OCI-M2 (cell line): Measurements from ENCODE around the gene FBXW8.
"Not testable (repeated sequence)": the region's sequence is repeated elsewhere in the genome, so short reads cannot be mapped to it uniquely, and the experiment has no call there.

Experiments
- DNase-seq: peaks from one replicate; lab custom pipeline; 2025; ENCODE audit not compliant: unreplicated experiment; lab: John Stamatoyannopoulos, UW

Gene FBXW8

DNA sequence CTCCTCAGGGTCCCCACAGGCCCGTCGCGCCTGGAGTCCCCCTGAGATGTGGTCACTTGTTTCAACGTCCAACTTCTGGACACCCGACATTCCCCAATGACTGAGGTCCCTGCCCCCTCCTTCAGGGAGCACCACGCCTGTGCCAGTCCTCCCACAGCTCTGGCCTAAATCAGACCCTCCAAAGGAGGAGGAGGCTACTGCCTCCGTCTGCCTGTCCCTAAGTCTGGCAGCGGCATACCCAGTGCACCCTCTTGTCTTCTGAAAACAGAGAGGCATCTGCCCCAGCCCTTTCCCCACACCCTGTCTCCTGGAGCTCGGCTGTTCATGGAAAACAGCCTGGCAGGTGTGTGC lies 142.3 kb downstream of the FBXW8 start:
- DNase-seq = no peak

DNA sequence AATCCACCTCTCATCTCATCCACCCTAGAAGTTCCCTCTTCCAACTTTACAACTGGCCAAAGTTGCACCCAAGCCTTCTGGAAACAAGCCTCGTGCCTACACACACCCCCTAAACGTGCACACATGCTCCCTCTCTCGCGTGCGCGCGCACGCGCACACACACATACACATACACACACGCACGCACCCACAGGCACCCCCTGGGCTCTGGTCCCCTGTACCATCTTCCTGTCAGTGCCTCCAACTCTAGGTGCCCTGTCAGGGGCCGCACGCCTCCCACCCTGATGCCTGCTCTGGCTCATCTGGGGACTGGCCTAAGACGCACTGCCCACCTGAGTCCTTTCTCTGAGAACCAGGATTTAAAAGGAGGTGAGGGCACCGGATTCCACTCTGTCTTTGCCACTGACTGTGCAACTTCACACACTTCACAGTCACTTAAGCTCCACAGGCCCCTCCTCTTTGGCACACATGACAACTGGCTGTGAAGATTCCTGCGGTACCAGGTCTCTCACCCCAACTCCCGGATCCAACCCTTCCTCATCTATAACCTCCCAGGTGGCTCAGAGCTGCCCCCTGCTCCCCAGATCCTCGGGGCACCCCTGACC lies 142.9 kb downstream of the FBXW8 start:
- DNase-seq = no peak

DNA sequence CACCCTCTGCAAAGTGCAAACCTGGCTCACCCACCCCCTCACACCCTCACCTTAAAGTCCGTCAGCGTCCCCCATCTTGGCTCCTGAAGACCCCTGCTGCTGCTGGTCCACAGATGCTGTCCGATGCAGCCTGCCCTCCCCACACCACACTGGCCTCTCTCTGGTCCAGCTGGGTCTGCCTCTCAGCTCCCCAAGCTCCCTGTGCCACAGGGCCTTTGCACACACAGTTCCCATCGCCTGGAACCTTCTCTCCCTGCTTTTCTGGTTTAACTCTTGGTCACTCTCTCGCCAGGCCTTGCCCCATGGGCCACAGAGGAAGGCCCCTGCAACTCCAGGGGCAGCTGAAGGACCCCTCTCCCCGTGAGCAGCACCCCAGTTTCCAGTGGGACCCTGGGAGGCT lies 143.5 kb downstream of the FBXW8 start:
- no peak for DNase-seq

DNA sequence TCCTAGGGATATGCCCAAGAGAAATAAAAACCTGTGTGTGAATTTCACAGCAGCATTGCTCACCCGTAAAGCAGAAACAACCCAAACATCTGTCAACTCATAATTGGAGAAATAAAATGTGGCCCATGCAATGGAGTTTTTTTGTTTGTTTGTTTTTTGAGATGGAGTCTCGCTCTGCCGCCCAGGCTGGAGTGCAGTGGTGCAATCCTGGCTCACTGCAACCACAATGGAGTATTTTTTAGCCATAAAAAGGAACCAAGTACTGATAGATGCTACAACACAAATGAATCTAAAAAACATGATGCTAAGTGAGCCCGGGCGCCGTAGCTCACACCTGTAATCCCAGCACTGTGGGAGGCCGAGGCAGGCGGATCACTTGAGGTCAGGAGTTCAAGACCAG lies 146.9 kb downstream of the FBXW8 start:
- not testable (repeated sequence) for DNase-seq

DNA sequence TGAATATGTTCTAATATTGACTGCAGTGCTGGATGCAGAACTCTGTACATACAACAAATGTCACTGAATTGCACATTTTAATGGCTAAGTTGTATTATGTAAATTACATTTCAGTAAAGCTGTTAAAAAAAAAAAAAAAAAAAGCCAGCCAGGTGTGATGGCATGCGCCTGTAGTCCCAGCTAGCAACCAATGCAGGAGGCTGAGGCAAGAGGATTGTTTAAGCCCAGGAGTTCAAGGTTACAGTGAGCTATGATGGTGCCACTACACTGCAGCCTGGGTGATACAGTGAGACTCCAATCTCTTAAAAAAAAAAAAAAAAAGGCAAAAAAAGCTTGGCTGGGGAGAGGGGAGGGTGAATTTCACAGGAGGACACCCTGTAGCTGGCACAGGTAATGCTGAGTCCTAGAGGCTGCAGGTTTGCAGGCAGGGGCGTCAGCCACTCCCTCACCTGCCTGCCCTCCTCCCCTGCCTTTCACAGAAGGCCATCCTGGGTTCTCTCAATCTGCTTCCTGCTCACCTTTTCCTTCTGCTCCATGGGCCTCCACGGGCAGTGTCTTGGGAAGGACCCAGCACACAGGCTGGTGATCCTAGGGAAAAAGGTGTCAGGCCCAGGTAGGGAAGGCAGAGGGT lies 147.8 kb downstream of the FBXW8 start:
- DNase-seq = no peak

DNA sequence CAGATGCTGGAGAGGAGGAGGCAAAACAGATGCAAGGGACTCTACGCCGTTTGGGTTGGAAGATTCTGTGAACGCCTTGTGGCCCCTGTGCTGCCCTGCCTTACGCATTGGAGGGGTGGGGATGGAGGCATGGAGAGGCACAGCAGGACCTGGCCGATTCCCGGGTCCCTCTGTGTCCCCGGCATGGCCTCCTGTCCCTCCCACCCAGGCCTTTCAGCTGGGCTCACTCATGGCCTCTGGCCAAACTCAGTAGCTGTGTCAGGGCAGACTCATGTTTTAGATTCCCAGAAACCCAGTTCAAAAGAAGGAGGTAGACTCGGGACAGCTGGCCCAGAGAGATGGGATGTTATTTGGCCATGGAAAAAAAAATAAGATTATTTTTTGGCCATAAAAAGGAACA lies 148.4 kb downstream of the FBXW8 start:
- DNase-seq = no peak

DNA sequence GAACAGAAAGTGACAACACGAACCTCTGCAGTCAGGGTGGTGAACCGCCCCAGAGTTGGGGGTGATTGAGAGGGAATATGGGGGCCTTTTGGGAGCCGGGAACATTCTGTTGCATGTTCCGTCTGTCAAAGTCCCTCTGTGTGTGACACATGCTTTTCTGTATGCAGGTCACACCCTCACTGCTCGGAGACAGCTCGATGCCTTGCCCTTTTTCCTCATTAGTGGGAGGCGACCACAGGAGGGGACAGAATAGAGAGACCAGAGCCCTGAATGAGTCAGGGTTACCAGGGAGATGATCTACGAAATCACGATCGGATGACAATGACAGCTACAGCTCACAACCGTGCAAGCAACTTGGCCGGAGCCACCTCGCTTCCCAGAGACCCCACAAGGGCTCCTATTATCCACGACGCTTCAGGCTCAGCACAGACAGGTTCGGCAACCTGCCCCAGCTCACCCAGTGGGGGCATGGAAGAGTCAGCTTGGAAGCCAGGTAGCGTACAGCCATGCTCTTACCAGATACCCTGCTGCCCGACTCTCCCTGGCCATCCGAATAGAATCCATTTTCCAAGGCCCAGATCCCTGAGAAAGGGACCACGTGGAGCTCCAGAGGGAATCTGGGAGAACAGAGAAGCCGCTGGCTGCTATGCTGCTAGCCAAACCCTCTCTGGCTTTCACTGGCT lies 149.6 kb downstream of the FBXW8 start:
- DNase-seq = no peak

DNA sequence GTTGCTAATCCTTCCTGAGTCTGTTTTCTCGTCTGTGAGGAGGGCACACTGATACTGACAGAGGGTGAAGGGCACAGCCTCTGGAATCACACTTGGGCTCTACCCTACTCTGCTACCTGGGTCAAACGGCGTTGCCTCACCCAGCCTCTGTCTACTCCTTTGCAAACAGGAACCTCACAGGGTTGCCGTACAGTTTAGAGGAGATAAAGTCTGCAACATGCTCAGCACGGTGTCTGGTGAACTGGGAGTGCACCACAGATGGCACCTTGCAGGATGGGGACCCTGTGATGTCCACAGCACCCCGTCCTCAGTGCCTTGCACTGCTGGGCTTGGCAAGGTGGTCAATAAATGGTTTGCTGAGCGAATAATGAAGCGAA lies 150.2 kb downstream of the FBXW8 start:
- no peak for DNase-seq

DNA sequence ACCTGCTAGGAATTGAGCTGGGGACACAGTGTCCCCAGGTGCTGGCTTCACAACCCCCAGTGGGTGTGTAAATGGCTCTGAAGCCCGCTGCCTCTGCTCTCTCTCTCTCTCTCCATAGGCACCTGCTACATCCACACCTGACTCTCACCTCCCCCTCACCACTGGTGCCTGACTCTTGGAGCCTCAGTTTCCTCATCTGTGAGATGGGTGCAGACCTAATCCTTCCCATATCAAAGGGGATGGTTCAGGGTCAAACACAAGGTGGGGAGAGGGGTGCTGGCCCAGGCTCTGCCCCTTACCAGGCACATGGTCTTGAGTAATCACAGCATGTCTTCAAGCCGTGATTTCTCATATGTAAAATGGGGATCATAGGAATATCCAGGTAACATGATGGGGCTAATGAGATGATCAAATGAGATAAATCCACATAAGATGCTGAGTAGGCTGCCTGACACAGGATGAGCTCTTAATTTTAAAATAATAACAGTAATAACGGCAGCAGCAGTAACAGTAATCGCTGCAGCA lies 150.9 kb downstream of the FBXW8 start:
- DNase-seq = no peak

DNA sequence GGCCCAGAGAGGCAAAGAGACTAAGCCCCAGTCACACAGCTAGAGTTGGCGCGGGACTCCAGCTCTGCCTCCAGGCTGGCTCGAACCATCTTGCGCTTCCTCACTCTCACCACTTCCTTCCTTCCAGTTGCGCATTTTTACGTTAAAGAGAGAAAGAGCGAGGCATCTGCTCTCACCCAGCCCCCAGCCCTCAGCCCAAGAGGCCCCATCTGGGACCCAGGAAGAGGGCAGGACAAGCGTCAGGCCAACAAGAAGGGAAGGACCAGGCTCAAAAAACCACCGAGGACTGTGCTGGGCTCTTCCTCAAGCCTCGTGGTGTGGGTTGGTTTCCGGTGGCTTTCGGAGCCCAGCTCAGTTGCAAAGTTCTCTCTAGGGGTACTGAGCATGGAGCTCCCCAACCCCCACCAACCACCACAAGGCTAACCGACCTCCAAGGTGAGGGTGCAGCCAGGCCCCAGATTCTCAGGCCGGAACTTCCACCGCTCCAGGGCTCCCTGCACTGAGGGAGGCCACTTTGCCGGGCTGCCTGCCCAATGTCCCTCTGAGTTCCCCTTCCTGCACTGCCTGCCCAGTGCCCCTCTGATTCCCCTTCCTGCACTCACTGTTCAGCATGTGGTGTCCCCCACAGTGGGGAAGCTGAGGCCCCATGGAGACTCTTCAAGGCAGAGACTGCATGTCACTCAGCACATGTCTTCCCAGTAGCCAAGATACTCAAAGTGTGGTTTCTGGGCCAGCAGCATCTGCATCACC lies 152.6 kb downstream of the FBXW8 start:
- no peak for DNase-seq

DNA sequence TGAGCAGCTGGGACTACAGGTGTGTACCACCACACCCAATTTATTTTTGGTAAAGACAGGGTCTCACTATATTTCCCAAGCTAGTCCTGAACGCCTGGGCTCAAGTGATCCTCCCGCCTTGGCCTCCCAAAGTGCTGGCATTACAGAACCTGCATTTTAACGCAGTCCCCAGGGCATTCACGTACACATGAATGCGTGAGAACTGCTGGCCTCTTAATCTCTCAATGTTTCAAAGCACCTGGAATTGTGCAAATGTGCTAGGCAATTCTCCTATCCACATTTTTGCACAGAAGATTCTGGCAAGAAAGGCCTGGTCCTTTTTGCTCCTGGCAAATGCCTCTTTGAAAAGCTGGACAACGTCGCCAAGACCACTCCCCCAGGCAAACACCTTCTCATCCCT lies 153.3 kb downstream of the FBXW8 start:
- no peak for DNase-seq

DNA sequence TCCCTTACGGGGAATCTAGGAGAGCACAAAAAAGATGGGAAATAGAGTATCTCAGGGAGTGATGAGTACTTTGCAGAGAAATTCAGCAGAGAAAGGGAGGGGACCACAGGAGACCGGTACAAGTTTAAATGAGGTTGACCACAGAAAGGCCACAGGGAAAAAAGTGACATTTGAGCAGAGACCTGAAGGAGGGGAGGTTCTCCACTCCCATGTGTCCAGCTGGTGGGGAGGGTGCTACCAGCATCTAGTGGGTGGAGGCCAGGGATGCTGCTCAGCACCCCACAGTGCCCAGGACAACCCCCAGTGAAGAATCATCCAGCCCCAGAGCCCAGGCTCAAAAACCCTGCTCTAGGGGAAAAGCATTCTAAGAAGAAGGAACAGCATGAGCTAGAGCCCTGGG lies 153.8 kb downstream of the FBXW8 start:
- no peak for DNase-seq

DNA sequence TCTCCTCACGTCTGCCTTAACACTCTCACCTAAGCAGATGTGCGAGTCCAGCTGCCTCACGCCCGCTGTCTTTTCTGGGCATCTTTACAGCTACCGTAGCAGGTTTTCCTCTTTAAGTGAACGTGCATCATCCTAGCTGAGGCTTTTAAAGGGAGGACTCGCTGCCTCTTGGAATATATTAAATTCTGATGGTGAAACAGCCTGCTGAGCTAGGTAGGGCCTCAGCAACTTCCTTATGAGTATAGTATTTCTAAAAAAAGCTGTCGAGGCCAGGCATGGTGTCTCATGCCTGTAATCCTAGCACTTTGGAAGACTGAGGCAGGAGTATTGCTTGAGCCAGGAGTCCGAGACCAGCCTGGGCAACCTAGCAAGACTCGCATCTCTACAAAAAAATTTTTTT lies 156.3 kb downstream of the FBXW8 start:
- DNase-seq = no peak

DNA sequence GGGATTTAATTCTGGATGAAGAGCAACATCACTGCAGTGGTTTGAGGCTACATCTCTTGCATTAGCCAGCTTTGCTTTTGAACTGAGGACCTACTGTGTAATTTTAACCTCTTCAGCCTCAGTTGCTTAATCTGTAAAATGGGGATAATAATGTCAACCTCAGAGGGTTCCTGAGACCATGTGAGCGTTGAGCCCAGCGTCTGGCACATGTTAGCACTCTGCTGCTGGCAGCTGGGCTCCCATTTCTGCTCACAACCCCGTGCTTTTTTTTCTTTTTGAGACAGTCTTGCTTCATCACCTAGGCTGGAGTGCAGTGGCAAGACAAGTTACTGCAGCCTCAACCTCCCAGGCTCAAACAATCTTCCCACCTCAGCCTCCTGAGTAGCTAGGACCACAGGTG lies 156.9 kb downstream of the FBXW8 start:
- no peak for DNase-seq

DNA sequence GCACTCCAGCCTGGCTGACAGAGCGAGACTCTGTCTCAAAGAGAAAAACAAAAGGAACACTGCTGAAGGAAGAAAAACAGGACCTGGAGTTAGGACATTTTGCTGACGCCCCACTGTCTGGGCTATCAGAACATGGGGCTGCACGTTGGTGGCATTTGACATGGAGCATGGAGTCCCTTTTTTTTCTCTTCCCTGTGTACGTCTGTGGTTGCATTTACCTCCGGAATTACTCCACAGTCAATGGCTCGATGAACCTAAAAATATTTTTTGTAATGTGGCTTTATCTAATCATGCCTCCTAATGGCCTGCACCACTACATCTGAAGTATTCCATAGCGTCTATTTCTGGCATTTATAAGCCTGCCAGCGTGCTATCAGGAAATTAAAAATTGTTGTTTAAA lies 157.7 kb downstream of the FBXW8 start:
- DNase-seq = no peak

DNA sequence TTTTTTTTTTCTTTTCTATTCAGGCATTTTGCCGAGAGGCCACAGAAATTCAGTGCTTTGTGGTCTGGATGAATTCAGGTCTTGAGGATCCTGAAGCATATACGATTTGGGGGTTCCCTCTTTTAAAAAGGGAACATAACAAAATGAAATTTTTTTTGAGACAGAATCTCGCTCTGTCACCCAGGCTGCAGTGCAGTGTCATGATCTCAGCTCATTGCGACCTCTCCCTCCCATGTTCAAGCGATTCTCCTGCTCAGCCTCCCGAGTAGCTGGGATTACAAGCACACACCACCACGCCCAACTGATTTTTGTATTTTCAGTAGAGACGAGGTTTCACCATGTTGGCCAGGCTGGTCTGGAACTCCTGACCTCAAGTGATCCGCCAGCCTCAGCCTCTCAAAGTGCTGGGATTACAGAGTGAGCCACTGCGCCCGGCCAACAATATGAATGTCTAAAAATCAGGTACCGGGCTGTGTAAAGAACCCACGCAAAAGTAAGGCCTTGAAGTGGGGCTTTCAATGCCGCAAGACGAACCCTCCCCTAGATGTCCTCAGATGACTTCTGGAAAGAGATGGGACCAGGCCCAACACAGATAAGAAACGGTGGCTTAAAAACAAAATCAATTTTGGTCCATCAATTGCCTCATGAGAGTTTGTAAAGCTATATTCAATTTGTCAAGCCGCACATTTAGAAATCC lies 158.5 kb downstream of the FBXW8 start:
- no peak for DNase-seq

DNA sequence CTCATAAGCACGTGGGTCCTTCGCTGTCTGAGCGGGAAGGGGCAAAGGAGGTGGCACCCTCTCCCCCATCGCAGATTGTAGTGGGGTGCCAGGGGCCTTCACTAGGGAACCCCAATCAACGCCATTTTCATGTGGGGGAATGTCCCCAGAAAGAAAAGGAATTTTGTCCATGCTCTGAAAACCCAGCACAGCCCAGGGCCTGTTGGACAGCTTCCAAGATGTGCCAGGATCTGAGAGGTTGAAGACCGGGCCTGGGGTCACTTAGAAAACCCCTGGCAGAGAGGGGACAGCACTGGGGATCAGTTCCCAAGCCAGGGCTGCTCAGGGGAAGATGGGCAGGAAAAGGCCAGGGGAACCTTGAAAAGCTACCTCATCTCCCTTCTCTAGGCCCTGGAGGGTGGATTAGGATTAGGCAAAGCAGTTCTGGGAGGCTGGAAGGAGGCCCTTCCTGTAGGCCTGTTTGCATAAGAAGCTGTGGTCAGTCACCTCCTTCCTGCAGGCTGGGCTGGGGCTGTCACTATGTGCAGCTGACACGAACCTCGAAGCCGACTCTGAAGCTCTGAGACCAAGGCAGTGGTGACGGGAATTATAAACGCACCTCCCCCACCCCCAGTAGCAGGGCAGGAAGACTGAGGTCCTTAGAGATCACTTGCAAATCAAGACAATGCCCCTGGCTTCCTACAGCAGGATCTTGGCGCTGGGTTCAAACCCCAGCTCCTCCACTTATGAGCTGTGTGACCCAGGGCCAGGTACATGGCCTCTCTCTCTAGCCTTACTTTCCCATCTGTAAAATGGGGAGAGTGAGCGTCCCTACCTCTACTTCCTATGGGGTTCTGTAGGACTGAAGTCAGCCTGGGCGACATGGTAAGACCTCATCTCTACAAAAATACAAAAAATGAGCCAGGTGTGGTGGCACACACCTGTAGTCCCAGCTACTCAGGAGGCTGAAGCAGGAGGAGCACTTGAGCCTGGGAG lies 159.5 kb downstream of the FBXW8 start:
- DNase-seq = no peak

DNA sequence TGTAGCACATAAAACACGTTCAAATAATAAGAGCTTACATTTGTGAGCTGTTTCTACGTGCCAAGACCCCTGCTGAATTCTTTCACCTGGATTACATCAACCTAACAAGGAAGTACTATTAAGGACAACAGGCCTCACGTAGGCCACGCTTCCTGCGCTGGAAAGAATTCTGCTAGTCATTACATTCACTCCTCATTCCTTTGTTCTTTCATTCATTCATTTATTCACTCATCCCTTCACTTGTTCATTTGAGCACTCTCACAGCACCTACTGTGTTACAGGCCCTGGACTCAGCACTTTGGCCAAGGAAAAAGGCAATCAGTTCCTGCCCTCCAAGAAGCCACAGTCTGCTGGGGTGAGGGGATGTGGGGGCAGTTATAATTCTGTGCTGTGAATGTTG lies 160.3 kb downstream of the FBXW8 start:
- no peak for DNase-seq

DNA sequence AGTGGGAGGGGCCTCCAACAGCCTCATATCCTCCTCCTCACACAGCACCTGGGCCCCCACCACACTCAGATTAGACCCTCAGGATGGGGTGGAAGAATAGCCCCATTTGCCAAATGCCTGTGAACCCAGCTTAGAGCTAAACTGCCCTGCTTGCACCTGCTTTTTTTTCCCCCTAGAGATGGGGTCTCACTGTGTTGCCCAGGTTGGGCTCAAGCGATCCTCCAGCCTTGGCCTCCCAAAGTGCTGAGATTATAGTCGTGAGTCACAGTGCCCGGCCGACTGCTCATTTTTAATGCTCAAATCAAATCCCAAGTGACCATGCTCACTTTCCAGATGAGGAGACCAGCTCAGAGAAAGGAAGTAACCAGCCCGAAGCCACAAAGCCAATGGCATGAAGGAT lies 161.4 kb downstream of the FBXW8 start:
- no peak for DNase-seq
